ENCODE results near the gene ARHGAP26.

- TF ChIP-seq, protein P1, sequence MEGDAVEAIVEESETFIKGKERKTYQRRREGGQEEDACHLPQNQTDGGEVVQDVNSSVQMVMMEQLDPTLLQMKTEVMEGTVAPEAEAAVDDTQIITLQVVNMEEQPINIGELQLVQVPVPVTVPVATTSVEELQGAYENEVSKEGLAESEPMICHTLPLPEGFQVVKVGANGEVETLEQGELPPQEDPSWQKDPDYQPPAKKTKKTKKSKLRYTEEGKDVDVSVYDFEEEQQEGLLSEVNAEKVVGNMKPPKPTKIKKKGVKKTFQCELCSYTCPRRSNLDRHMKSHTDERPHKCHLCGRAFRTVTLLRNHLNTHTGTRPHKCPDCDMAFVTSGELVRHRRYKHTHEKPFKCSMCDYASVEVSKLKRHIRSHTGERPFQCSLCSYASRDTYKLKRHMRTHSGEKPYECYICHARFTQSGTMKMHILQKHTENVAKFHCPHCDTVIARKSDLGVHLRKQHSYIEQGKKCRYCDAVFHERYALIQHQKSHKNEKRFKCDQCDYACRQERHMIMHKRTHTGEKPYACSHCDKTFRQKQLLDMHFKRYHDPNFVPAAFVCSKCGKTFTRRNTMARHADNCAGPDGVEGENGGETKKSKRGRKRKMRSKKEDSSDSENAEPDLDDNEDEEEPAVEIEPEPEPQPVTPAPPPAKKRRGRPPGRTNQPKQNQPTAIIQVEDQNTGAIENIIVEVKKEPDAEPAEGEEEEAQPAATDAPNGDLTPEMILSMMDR (IDR thresholded peaks at IDR 0.05) = no peak
- no peak for TF ChIP-seq POLR2AphosphoS5 (IDR thresholded peaks at IDR 0.05)
Measured at GRCh38 chr5:142947427-142947709, 177.2 kb downstream of the ARHGAP26 start.
